ENCODE measurements around the gene COL4A1. TPM values are rescaled to one million over a fixed set of nuclear protein-coding genes. Genes with fewer than 3 reads are reported as not detected.

Gene COL4A1
- total RNA-seq, 1 donor from 2014 or later, result not detected

GRCh38 chr13:110308656-110309359 is 1.9 kb upstream of the COL4A1 start:
- Mint-ChIP-seq H3K36me3 (ENCODE audit: low read depth) (no peaks in the 10 kb centered on the region), H3K9me3 (no peaks in the 10 kb centered on the region), H3K4me1 (ENCODE audit: low read depth) (peaks cover 15% of the 10 kb centered on the region), H3K27me3 (ENCODE audit: insufficient read depth) (peaks cover 75% of the 10 kb centered on the region), H3K27ac (no peak overlapping the region), H3K4me3 (no peak overlapping the region)
- no peak for DNase-seq (ENCODE audit: low spot score)
- intact Hi-C loops (cut with micrococcal nuclease), result loop anchor here (5.0 kb wide), 2 partner anchors 103 to 1753 kb away; no protein-coding TSS in a partner anchor

DNA sequence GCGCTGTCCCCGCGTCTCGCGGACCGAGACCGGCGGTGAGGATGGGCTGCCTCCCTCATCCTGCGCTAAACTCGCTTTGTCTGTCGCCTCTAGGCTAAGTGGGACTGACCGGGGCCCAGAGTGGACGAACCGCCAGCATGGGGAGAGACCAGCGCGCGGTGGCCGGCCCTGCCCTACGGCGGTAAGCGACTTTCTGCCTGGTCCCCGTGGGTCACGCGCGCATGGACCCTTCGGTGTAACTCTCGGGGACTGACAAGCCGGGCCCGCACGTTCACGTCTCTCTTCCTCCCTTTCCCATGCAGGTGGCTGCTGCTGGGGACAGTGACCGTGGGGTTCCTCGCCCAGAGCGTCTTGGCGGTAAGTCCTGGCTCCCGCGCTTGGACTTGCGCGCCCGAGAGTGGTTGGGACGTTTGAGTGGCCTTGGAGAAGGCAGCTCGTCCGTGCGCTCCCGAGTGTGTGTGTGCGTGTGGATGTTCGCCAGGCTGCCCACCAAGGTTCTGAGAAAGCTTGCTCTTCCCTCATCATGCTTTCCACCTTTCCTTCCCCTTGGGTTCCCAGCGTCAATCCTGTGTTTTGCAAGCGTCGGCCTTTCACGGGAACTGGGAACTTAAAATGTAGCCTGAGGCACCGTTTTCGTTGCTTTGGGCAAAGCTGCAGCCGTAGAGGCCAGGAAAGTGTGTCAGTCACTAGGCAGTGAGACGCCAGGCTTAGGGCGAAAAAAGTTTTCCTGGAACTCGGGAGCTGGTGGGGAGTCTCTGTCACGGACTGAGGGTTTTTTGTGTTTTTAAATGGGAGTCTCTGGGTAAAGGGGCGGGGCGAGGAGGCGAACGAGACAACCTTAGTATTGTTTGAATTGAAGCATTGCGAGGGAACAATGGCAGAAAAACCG is 1.1 kb upstream of the COL4A1 start:
- Mint-ChIP-seq H3K27ac (peak overlapping the region; percentile 78), H3K4me3 (no peak overlapping the region), H3K4me1 (ENCODE audit: low read depth) (peaks cover 15% of the 10 kb centered on the region), H3K36me3 (ENCODE audit: low read depth) (no peaks in the 10 kb centered on the region), H3K9me3 (no peaks in the 10 kb centered on the region), H3K27me3 (ENCODE audit: insufficient read depth) (peaks cover 81% of the 10 kb centered on the region)
- intact Hi-C loops (cut with micrococcal nuclease), result loop anchor here (5.0 kb wide), 2 partner anchors 104 to 1754 kb away; no protein-coding TSS in a partner anchor
- DNase-seq (ENCODE audit: low spot score), result no peak

DNA sequence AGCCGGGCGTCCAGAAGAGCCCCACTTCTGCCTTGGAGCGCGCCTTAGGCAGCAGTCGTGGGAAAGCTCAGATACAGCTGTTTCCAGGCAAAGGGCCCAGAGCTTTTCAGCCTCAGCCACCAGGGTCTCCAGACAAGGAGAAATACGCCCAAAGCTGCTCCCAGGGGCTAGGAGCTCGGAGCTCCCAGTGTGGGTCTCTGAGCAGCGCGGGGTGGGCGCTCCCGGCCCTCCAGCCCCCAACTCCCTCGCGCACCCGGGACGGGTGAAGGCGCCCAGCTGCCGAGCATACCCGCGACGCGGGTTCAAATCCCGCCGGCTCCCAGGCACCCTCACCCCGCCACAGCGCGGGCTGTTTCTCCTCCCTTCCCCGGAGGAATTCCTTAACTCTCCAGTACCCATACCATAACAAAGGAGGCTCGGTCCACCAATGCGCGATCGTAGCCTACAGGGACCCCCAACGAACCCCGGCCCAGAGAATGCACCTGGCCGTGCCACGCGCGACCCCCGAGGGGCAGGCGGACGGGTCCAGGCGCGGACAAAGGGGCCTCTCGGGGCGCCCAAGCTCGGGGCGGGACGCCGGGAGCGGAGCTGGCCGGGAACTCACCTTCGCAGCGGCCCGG is 507 bp downstream of the COL4A1 start:
- Mint-ChIP-seq H3K27ac (no peak overlapping the region), H3K36me3 (ENCODE audit: low read depth) (no peaks in the 10 kb centered on the region), H3K27me3 (ENCODE audit: insufficient read depth) (peaks cover 72% of the 10 kb centered on the region), H3K4me3 (no peak overlapping the region), H3K9me3 (no peaks in the 10 kb centered on the region), H3K4me1 (ENCODE audit: low read depth) (peaks cover 15% of the 10 kb centered on the region)
- intact Hi-C loops (cut with micrococcal nuclease), result loop anchor here (1.0 to 5.0 kb wide), 3 partner anchors 8 to 1756 kb away; no protein-coding TSS in a partner anchor
- DNase-seq (ENCODE audit: low spot score), result no peak

GRCh38 chr13:110305949-110306339 is 1.0 kb downstream of the COL4A1 start:
- H3K27ac Mint-ChIP-seq, result no peak overlapping the region
- peaks cover 15% of the 10 kb centered on the region for H3K4me1 Mint-ChIP-seq (ENCODE audit: low read depth)
- no peak overlapping the region for H3K4me3 Mint-ChIP-seq
- no peak for DNase-seq (ENCODE audit: low spot score)
- H3K36me3 Mint-ChIP-seq (ENCODE audit: low read depth), result no peaks in the 10 kb centered on the region
- peaks cover 71% of the 10 kb centered on the region for H3K27me3 Mint-ChIP-seq (ENCODE audit: insufficient read depth)
- H3K9me3 Mint-ChIP-seq, result no peaks in the 10 kb centered on the region
- intact Hi-C loops (cut with micrococcal nuclease), result loop anchor here (1.0 to 5.0 kb wide), 3 partner anchors 8 to 1756 kb away; no protein-coding TSS in a partner anchor

- Mint-ChIP-seq H3K27ac (no peak overlapping the region), H3K9me3 (no peaks in the 10 kb centered on the region), H3K4me3 (no peak overlapping the region), H3K27me3 (ENCODE audit: insufficient read depth) (peaks cover 67% of the 10 kb centered on the region), H3K4me1 (ENCODE audit: low read depth) (peaks cover 15% of the 10 kb centered on the region), H3K36me3 (ENCODE audit: low read depth) (no peaks in the 10 kb centered on the region)
- intact Hi-C loops (cut with micrococcal nuclease), result loop anchor here (5.0 kb wide), 2 partner anchors 107 to 1757 kb away; no protein-coding TSS in a partner anchor
- no peak for DNase-seq (ENCODE audit: low spot score)
Observed at GRCh38 chr13:110305544-110305943, 1.4 kb downstream of the COL4A1 start.

DNA sequence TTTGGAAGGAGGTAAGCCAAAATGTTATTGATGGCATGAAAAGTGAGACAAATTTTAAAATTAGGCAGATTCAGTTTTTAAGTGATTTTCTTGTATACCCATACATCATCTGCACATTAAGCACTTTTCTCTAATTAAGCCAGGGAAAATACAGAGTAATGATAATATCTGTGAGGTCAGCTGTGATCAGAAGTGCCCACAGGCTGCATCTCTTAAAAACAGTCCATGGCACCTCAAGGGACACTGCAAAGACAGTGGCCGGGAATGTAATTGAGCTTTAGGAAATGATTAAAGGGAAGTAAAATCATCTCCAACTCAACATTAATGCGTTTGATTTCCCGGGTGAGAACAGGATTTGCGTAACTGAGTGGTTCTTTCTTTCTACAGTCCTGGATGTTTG is 2.0 kb downstream of the COL4A1 start:
- Mint-ChIP-seq H3K4me1 (ENCODE audit: low read depth) (peaks cover 15% of the 10 kb centered on the region), H3K27ac (no peak overlapping the region), H3K9me3 (no peaks in the 10 kb centered on the region), H3K27me3 (ENCODE audit: insufficient read depth) (peaks cover 61% of the 10 kb centered on the region), H3K36me3 (ENCODE audit: low read depth) (no peaks in the 10 kb centered on the region), H3K4me3 (no peak overlapping the region)
- intact Hi-C loops (cut with micrococcal nuclease), result loop anchor here (5.0 kb wide), 2 partner anchors 107 to 1757 kb away; no protein-coding TSS in a partner anchor
- no peak for DNase-seq (ENCODE audit: low spot score)

- H3K27ac Mint-ChIP-seq, result no peak overlapping the region
- intact Hi-C loops (cut with micrococcal nuclease), result no loop called here
Observed at GRCh38 chr13:110304256-110304655, 2.7 kb downstream of the COL4A1 start.

DNA sequence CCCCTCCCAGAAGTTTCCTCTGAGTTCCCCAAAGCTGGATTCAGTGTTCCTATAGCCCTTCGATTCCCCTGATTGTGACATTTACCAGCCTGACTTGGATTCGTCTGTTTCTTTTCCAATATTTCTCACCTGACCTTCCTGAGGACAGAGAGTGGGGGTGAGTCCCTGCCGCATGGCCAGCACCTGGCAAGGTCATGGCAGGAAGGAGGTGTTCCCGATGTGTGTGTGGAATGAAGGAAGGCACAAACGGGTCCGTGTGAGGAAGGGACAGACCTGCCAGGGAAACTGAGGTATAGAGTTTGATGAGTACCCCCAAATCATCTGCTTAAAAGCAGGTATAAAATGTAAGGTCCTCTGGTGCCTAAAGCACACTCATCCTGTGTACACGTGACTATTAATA is 3.3 kb downstream of the COL4A1 start:
- Mint-ChIP-seq H3K27me3 (ENCODE audit: insufficient read depth) (peaks cover 49% of the 10 kb centered on the region), H3K9me3 (no peaks in the 10 kb centered on the region), H3K27ac (no peak overlapping the region), H3K4me3 (no peak overlapping the region), H3K4me1 (ENCODE audit: low read depth) (peaks cover 18% of the 10 kb centered on the region), H3K36me3 (ENCODE audit: low read depth) (no peaks in the 10 kb centered on the region)
- DNase-seq (ENCODE audit: low spot score), result no peak
- intact Hi-C loops (cut with micrococcal nuclease), result no loop called here

More at GRCh38 chr13:110304256-110304655, 2.7 kb downstream of the COL4A1 start:
- Mint-ChIP-seq H3K27me3 (ENCODE audit: insufficient read depth) (peaks cover 55% of the 10 kb centered on the region), H3K4me1 (ENCODE audit: low read depth) (peaks cover 15% of the 10 kb centered on the region), H3K4me3 (no peak overlapping the region), H3K9me3 (no peaks in the 10 kb centered on the region), H3K36me3 (ENCODE audit: low read depth) (no peaks in the 10 kb centered on the region)
- DNase-seq (ENCODE audit: low spot score), result no peak

DNA sequence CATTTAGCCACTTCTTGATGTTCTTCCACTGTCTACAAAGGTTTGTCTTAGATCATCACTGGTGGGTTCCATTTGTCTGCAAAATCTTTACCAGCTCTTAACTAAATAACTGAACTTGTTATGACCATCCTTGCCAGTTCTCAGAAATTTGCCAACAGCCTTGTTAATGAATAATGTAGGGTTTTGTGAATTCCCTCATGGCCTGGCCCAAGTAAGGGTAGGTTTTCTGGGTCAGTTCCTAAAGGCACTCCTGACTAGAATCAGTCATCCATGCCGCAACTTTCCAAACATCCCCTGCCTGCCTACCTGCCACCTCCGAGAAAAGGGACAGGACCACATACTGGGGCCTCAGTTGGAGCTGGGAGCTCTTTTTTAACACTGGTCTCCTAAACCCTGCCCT is 4.0 kb downstream of the COL4A1 start:
- no peak overlapping the region for H3K27ac Mint-ChIP-seq
- H3K9me3 Mint-ChIP-seq, result no peaks in the 10 kb centered on the region
- peaks cover 47% of the 10 kb centered on the region for H3K27me3 Mint-ChIP-seq (ENCODE audit: insufficient read depth)
- DNase-seq (ENCODE audit: low spot score), result no peak
- H3K36me3 Mint-ChIP-seq (ENCODE audit: low read depth), result no peaks in the 10 kb centered on the region
- intact Hi-C loops (cut with micrococcal nuclease), result no loop called here
- no peak overlapping the region for H3K4me3 Mint-ChIP-seq
- peaks cover 17% of the 10 kb centered on the region for H3K4me1 Mint-ChIP-seq (ENCODE audit: low read depth)

DNA sequence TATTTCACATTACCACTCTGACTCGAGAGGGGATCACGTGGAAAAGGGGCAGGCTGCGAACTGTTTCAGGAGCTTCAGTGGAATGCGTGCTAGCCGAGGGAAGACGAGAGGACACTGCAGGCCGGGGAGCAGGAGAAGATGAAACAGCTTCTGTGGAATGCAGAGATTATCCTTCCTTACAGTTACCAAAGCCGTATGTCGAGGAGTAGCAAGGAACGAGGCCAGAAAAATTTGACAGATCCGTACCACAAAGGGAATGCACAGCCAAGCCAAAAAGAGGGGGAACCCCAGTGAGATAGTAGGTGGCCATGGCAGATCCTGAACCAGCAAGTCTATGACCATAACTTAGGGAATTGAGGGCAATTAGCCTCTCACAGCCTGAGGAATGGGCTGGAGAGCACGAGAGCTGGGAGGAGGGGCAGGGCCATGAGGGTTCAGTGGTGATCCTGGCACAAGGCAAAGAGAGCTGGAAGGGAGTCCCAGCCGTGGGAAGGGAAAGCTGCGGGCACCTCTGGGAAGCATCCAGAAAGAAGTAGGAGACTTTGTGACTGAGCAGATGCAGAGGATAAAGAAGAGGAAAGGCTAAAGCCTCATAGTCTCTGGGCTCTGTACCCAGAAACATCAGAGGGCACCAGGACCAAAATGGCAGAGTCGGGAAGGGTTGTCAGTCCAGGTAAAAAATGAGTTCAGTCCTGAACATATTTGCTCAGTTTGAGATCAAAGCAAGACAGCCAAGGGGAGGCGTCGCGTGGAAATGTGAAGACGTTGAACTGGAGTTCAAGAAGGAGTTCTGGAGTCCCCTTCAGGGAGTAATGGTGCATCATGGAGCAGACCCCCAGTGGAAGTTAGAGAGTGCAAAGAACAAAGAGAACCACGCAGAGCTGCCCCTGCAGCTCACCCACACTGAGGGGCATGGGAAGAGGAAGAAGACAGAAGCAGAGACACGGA is 5.1 kb downstream of the COL4A1 start:
- Mint-ChIP-seq H3K4me3 (no peak overlapping the region), H3K4me1 (ENCODE audit: low read depth) (peaks cover 15% of the 10 kb centered on the region), H3K9me3 (no peaks in the 10 kb centered on the region), H3K27ac (no peak overlapping the region), H3K36me3 (ENCODE audit: low read depth) (no peaks in the 10 kb centered on the region), H3K27me3 (ENCODE audit: insufficient read depth) (peaks cover 50% of the 10 kb centered on the region)
- intact Hi-C loops (cut with micrococcal nuclease), result no loop called here
- no peak for DNase-seq (ENCODE audit: low spot score)

DNA sequence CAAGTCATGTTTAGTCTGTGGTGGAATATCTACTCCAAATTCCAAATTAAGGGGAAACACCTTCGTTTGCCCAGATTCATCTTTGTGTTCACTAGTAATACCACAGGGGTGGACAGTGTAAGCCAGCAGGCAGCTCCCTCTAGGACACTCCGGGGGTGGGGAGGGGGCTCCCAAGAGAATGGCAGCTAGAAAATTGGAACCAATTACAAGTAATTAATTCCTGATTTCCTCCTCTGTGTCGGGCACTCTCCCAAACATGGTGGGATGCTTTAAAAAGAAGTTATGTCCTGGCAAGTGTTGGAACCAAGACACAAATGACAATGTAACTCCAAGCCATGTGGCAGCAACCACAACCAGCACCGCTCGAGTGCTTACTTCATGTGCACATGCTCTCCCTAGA is 5.9 kb downstream of the COL4A1 start:
- Mint-ChIP-seq H3K27me3 (ENCODE audit: insufficient read depth) (peaks cover 50% of the 10 kb centered on the region), H3K27ac (no peak overlapping the region), H3K4me3 (no peak overlapping the region), H3K36me3 (ENCODE audit: low read depth) (no peaks in the 10 kb centered on the region), H3K4me1 (ENCODE audit: low read depth) (peaks cover 15% of the 10 kb centered on the region), H3K9me3 (no peaks in the 10 kb centered on the region)
- DNase-seq (ENCODE audit: low spot score), result no peak
- intact Hi-C loops (cut with micrococcal nuclease), result no loop called here
